Keratinocyte (primary cell): ENCODE measurements around the gene ZFP1. TPM values are rescaled to one million over a fixed set of nuclear protein-coding genes. Genes with fewer than 3 reads are reported as not detected.

Source experiments
- DNase-seq: peaks from one replicate; pipeline ENCODE4 v3.0.0-alpha.2; 2011; ENCODE audit warnings: low read depth, missing footprints, low spot score
- FAIRE-seq: peaks from 2 replicates; lab custom pipeline; 2011; peaks lifted over from hg19 to GRCh38; lab: Jason Lieb, UNC
- H2AFZ ChIP-seq: 2 replicates; pipeline ENCODE4 v1.6.0; 2012; ENCODE audit warnings: low read length, control low read depth, inconsistent platforms; ENCODE audit not compliant: control insufficient read depth
- H3K27ac ChIP-seq: 2 replicates; pipeline ENCODE4 v1.5.1; 2011; ENCODE audit warnings: low read length; ENCODE audit not compliant: control insufficient read depth, insufficient read depth
- H3K27me3 ChIP-seq: 3 replicates; pipeline ENCODE4 v1.6.0; 2011; ENCODE audit warnings: low read length; ENCODE audit not compliant: control insufficient read depth, insufficient read depth; ENCODE audit errors: extremely low read depth
- H3K36me3 ChIP-seq, 2 experiments: 2 replicates in 1 of 2; 3 replicates in 1 of 2; pipeline ENCODE4 v1.5.1; 2011; ENCODE audit warnings: low read length in 2 of 2, mild to moderate bottlenecking in 1 of 2; ENCODE audit not compliant: control insufficient read depth in 2 of 2, insufficient read depth in 2 of 2; ENCODE audit errors: extremely low read depth in 1 of 2
- H3K4me1 ChIP-seq: 3 replicates; pipeline ENCODE4 v1.5.1; 2011; ENCODE audit warnings: low read length; ENCODE audit not compliant: control insufficient read depth, insufficient read depth; ENCODE audit errors: extremely low read depth
- H3K4me2 ChIP-seq: 3 replicates; pipeline ENCODE4 v1.6.0; 2011; ENCODE audit warnings: low read depth, low read length; ENCODE audit not compliant: control insufficient read depth, insufficient read depth; ENCODE audit errors: extremely low read depth
- H3K4me3 ChIP-seq, 3 experiments: fragments of 200-600 bp in 1 of 3; sonication (generic) in 1 of 3; 2 replicates in 2 of 3; 3 replicates in 1 of 3; pipeline ENCODE4 v1.5.1; 2011 to 2016; ENCODE audit warnings: low read length in 3 of 3, mild to moderate bottlenecking in 3 of 3, control low read depth in 2 of 3, inconsistent platforms in 1 of 3, low read depth in 1 of 3, mixed read lengths in 1 of 3, mixed run types in 1 of 3, moderate library complexity in 1 of 3; ENCODE audit not compliant: control insufficient read depth in 2 of 3, insufficient read depth in 2 of 3; ENCODE audit errors: extremely low read depth in 1 of 3
- H3K79me2 ChIP-seq: 2 replicates; pipeline ENCODE4 v1.6.0; 2012; ENCODE audit warnings: low read length; ENCODE audit not compliant: control insufficient read depth, insufficient read depth
- H3K9ac ChIP-seq: 3 replicates; pipeline ENCODE4 v1.6.0; 2011; ENCODE audit warnings: low read length; ENCODE audit not compliant: control insufficient read depth, insufficient read depth; ENCODE audit errors: extremely low read depth
- H3K9me1 ChIP-seq: 3 replicates; pipeline ENCODE4 v1.6.0; 2011; ENCODE audit warnings: low read length; ENCODE audit not compliant: control insufficient read depth, insufficient read depth; ENCODE audit errors: extremely low read depth
- H3K9me3 ChIP-seq: 2 replicates; pipeline ENCODE4 v1.5.1; 2012; ENCODE audit warnings: low read depth, low read length; ENCODE audit not compliant: control insufficient read depth
- H4K20me1 ChIP-seq: 3 replicates; pipeline ENCODE4 v1.6.0; 2011; ENCODE audit warnings: low read length; ENCODE audit not compliant: control insufficient read depth, insufficient read depth; ENCODE audit errors: extremely low read depth
- EZH2 ChIP-seq: IDR thresholded peaks from one replicate; pipeline ENCODE4 v1.6.1; 2012; ENCODE audit warnings: inconsistent platforms, mild to moderate bottlenecking, low read length, moderate library complexity
- dilution Hi-C: fragments of 300-500 bp; cut with MboI; formaldehyde crosslinking; loops from one replicate; pipeline ENCODE4 v1.7.0; 2020; ENCODE audit warnings: low sequenced_read_pairs; ENCODE audit not compliant: extremely low pct_ligation_motif_present
- polyA plus RNA-seq, 5 experiments: library from polyadenylated mRNA; depleted of rRNA in 3 of 5; stranded (reverse) in 3 of 5; stranded (forward) in 1 of 5; unstranded in 1 of 5; fragments of >200 nt; gene quantifications; 1 replicate in 1 of 5; 2 replicates in 3 of 5; 3 replicates in 1 of 5; pipeline versions ENCODE4 v1.2.1 to v1.2.3, GENCODE V29; 2011 to 2012; ENCODE audit warnings: missing spikeins in 2 of 5, low read depth in 1 of 5, low replicate concordance in 1 of 5
- TF ChIP-seq, protein P1 (sequence below), 3 experiments: IDR thresholded peaks in 1 of 3; conservative IDR thresholded peaks in 1 of 3; optimal IDR thresholded peaks in 1 of 3; 2 replicates in 2 of 3; 3 replicates in 1 of 3; pipeline versions ENCODE3 to v1.5.1; 2011; ENCODE audit warnings: low read length in 3 of 3, mild to moderate bottlenecking in 3 of 3, moderate library complexity in 2 of 3, control low read depth in 1 of 3, inconsistent platforms in 1 of 3; ENCODE audit not compliant: insufficient read depth in 2 of 3; ENCODE audit errors: extremely low read depth in 1 of 3

Gene ZFP1
- polyA plus RNA-seq, 1 donor (not counting 4 experiments of a cell fraction or from before 2014, with no cell fraction given) = 8.6 TPM

DNA sequence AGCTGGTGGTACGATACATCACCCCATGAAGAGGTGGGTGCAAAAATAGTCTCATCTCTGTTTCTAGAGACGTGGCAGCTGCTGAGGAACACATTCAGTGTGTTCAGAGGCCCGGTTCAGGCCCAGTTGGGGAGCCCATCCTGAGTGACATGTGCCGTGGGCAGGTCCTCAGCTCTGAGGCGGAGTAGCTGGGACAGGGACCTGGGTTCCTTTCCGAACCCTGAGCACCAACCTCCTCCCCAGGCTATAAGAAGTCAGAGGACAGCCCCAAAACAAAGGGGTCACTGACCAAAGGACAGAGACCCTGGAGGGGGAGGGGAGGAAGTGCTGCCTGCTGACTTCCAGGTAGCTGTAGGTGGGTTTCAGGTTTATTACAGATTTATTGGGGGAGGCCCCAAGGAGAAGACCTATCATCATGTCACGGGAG is 36.8 kb upstream of the ZFP1 start:
- Histone ChIP-seq H3K36me3 (peaks cover 2 to 4% of the 10 kb centered on the region in 2 experiments), H3K9me1 (no peaks in the 10 kb centered on the region), H3K9me3 (no peaks in the 10 kb centered on the region), H3K27ac (peak overlapping the region; percentile 75), H4K20me1 (no peaks in the 10 kb centered on the region), H2AFZ (no peak overlapping the region), H3K4me3 (no peak overlapping the region), H3K4me2 (peak overlapping the region; percentile 75), H3K9ac (no peak overlapping the region), H3K4me1 (peaks cover 38% of the 10 kb centered on the region), H3K27me3 (no peaks in the 10 kb centered on the region), H3K79me2 (no peaks in the 10 kb centered on the region)
- no peak for FAIRE-seq
- TF ChIP-seq, protein P1, sequence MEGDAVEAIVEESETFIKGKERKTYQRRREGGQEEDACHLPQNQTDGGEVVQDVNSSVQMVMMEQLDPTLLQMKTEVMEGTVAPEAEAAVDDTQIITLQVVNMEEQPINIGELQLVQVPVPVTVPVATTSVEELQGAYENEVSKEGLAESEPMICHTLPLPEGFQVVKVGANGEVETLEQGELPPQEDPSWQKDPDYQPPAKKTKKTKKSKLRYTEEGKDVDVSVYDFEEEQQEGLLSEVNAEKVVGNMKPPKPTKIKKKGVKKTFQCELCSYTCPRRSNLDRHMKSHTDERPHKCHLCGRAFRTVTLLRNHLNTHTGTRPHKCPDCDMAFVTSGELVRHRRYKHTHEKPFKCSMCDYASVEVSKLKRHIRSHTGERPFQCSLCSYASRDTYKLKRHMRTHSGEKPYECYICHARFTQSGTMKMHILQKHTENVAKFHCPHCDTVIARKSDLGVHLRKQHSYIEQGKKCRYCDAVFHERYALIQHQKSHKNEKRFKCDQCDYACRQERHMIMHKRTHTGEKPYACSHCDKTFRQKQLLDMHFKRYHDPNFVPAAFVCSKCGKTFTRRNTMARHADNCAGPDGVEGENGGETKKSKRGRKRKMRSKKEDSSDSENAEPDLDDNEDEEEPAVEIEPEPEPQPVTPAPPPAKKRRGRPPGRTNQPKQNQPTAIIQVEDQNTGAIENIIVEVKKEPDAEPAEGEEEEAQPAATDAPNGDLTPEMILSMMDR (optimal IDR thresholded peaks at IDR 0.05 in 1 of 3, IDR thresholded peaks at IDR 0.05 in 1 of 3, conservative IDR thresholded peaks at IDR 0.05 in 1 of 3; ENCODE audit: extremely low read depth in 1 of 3, insufficient read depth in 2 of 3, low read length in 3 of 3) = no peak
- dilution Hi-C loops = no loop called here
- no peak for DNase-seq

DNA sequence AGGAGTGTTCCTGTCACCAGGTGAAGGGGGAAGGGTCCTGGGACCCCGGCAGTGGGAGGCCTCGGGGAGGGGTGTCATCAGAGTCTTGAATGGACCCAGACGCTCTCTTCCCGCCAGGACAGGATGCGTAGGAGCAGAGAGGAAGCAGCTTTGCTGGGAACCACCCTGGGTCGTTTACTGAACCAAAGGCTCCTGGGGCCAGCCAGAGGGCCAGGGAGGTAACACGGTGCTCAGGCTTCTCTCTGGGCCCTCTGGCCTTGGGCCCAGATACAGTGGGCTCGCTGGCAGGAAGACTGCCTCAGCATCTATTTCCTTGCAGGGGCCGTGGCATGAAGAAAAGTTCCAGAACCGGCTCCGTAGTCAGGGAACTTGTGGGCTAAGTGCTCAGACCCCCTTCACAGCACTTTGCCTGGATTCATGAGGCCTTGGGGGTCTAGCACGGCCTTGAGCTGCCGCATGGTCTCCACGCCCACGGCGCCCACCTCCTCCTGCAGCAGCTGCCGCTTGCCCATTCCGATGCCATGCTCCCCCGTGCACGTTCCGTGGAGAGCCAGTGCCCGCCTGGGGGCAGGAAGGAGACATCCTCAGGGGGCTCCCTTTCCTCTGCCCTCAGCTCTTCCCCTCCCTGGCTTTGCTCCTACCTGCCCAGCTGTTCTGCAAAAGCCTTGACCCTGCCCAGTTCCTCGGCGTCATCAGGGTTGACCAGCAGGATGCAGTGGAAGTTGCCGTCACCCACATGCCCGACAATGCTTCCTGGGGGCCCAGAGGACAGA is 36.2 kb upstream of the ZFP1 start:
- FAIRE-seq (no peak), DNase-seq (no peak)
- Histone ChIP-seq H4K20me1 (no peaks in the 10 kb centered on the region), H3K27me3 (no peaks in the 10 kb centered on the region), H3K36me3 (no peaks in the 10 kb centered on the region), H3K79me2 (no peaks in the 10 kb centered on the region), H3K9me3 (no peaks in the 10 kb centered on the region), H3K4me2 (no peak overlapping the region), H3K4me1 (peaks cover 38% of the 10 kb centered on the region), H2AFZ (no peak overlapping the region), H3K4me3 (no peak overlapping the region), H3K9me1 (no peaks in the 10 kb centered on the region), H3K9ac (no peak overlapping the region), H3K27ac (no peak overlapping the region)
- dilution Hi-C loops = no loop called here
- TF ChIP-seq, protein P1 (optimal IDR thresholded peaks at IDR 0.05 in 1 of 3, IDR thresholded peaks at IDR 0.05 in 1 of 3, conservative IDR thresholded peaks at IDR 0.05 in 1 of 3; ENCODE audit: extremely low read depth in 1 of 3, insufficient read depth in 2 of 3, low read length in 3 of 3) = no peak
- no peak for TF ChIP-seq EZH2
